GM19468 (cell line): ENCODE results near the gene APBA1.

Experiments used
- ATAC-seq: cut with Tn5 transposase; IDR thresholded peaks from one replicate; pipeline ENCODE4 v1.9.1; 2021; ENCODE audit warnings: mild to moderate bottlenecking, moderate library complexity, moderate number of reproducible peaks; ENCODE audit not compliant: unreplicated experiment; ENCODE audit errors: extremely low read depth

Gene APBA1

GRCh38 chr9:69671879-69672595 lies at the start of gene APBA1:
Gene APBA1 (minus strand): TSS chr9:69672371.
- ATAC-seq = no peak

GRCh38 chr9:69719983-69720382 lies 47.8 kb upstream of the APBA1 start:
- no peak for ATAC-seq

- no peak for ATAC-seq
Observed at GRCh38 chr9:69719367-69719766, 47.2 kb upstream of the APBA1 start.

GRCh38 chr9:69718218-69718617 lies 46.0 kb upstream of the APBA1 start:
- no peak for ATAC-seq

- ATAC-seq = no peak
Observed at GRCh38 chr9:69715825-69716224, 43.7 kb upstream of the APBA1 start.

DNA sequence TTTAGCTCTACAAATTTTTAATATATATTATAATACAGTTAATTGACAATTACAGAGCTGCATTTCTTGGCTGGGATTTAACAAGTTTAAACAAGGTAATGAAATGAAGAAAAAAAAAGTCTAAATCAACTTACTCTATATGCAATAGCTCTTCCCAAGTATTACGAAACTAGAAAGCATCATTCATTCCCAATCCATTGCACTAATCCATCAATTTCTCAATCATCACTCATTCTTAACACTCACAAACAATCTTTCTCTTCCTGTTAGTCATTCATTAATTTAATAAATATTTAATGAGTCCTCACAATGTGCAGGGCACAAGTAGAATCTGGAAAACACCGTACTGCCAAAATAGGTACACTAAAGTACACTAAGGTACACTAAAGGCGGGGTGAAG lies 42.9 kb upstream of the APBA1 start:
- no peak for ATAC-seq

DNA sequence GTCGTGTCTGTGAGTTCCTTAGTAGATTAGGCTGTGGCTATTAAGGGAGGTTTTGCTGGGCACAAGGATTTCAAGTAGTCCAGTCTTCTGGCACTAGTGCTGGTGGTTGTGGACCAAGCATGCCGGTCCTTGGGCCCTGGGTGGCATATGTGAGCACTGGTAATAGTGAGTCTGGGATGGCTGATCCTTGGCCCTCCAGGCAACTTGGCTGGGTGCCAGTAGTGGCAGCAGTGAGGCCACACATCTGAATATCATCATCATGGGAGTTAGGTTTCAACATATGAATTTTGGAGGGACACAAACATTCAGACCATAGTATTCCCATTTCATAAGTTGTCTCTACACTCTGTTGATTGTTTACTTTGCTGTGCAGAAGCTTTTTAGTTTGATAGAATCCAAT lies 25.3 kb upstream of the APBA1 start:
- ATAC-seq = no peak

- ATAC-seq = no peak
Observed at GRCh38 chr9:69696802-69697201, 24.6 kb upstream of the APBA1 start.

DNA sequence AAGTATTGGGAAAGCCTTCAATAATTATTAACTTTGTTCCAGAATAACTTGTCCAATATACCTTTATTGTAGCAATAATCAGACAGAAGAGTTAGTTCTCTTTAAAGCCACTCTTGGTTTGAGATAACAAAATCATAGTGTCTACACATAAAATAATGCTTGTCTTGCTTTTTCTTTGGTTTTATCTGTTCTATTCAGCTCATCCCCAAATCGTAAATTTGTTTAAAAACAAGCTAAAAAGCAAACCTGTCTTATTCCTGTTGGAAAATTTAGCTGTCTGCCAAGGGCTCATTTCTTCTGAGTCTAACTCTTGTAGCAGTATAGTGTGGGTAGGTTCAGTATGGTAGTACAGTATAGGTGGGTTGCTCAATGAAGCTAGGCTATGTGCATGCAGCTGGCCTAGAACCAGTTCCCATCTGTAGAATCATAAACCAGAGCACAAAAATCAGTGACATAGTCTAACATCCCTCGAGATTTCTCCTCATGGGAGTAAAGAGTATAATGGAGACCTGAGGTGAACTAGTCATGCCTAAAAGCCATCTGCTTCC lies 17.9 kb upstream of the APBA1 start:
- ATAC-seq = no peak

- no peak for ATAC-seq
Observed at GRCh38 chr9:69683927-69684326, 11.8 kb upstream of the APBA1 start.

DNA sequence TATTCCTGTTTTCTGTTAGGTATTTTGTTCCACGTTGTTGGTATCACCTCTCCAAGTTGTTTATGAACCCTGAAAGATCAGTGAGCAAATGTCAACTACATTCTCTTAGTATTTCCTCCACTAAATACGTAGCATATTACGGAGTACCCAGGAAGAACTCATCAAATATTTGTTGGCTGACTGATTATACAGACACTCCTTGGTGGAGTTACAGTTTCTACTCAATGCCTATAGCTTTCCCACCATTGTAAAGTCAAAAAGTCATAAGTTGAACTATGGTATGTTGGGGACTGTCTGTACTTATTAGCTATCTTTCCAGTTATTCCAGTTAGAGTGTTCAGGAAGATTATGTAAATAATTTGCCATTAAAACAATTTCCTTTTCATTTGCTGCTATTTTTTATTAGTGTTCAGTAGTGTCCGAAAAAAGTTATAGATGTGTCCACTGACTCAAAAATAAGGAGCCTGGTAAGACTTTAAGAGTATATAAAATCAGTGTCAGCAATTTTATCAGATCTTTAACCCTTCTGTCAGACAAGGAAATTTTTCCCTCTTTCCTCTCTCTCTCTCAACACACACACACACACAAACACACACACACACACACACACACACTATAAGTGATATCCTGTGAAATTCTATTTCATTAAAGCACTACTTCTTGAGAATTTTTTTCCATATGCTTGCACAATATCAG lies 6.8 kb upstream of the APBA1 start:
- no peak for ATAC-seq

- no peak for ATAC-seq
Observed at GRCh38 chr9:69677931-69678330, 5.8 kb upstream of the APBA1 start.

GRCh38 chr9:69675563-69675962 lies 3.4 kb upstream of the APBA1 start:
- no peak for ATAC-seq

DNA sequence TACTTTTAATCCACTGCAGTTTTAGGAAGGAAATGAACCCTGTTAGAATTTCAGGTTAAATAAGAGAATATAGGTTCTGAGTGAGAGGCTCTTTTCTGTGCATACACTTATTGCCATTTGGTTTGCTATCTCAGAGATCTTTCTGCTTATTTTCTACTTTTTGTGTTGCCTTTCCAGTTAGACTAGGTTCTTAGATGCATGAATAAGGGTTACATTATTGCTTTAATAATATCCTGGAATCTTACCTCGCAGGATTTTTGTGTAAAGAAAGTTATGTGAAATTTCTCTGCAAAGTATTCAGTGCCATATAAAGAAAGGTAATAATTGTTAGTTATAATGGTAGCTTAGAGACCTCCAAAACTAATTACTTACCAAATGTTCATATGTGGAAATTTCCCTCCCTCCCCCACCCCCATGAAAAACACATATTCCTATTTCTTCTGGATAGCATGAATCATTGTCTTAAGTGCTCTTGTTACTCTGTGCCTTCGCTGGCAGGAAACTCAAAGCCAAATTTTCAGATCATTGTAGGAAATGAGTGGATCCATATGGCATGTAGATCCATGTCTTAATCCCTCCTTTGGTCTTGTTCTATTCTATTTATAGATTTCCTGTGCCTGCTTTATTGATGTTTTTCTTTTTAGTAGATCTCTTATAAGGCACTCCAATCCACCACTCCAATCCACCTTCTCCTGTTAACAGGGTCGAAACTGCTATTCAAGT lies 2.7 kb upstream of the APBA1 start:
- no peak for ATAC-seq

GRCh38 chr9:69674112-69674685 lies 2.0 kb upstream of the APBA1 start:
- no peak for ATAC-seq

GRCh38 chr9:69673311-69673640 lies 1.1 kb upstream of the APBA1 start:
- peak; percentile 2 for ATAC-seq

DNA sequence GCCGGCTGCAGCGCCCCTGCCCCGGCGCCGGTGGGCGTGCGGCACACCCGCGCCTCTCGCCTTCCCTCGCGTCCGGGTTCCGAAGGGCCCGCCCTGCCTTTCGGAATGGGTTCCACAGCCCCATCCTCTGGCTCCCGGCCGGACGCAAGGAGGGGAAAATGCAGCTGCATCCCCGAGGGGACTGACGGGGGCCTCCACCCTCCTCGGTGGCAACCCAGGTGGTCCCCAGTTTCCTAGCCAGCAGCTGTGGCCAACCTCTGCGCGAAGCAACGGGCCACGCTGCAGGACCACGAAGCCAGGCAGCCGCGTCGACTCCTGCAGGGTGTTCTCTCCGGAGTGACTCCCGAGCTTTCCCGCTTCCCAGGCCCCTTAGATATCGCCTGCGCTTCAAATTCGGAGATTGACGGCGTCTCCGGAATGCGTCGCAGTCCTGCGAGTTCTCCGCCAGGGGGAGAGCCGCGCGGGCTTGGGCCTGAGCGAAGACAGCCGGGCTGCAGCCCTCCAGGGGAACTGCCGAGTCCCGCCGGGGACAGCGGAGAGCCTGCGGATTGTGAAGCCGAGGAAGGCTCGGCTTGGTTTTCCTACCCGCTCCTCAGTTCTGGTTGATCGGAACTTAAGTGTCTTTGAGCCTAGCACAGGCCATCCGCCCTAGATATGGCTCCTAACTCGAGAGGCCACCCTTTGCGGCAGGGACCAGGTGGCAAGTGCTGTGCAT lies 582 bp upstream of the APBA1 start:
- peak; percentile 88 for ATAC-seq

GRCh38 chr9:69671311-69671878 lies 776 bp downstream of the APBA1 start:
- ATAC-seq = no peak

DNA sequence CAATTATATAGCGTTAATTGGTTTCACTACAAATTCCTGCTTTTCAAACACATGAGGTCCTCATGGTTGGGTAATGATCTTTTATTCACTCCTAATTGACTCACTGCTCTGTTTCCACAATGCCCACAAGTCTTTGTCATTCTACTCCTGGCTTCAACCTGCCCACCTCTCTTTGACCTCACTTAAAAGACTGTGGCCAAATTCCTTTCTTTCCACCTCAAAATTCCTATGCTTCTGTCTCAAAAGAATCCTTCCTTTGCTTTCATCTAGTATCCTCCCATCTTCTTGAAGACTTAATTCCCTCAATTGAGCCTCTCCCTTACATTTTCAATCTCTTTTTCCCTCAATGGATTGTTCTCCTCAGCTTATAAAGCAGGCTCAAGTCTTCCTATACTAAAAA lies 4.9 kb downstream of the APBA1 start:
- ATAC-seq = no peak

DNA sequence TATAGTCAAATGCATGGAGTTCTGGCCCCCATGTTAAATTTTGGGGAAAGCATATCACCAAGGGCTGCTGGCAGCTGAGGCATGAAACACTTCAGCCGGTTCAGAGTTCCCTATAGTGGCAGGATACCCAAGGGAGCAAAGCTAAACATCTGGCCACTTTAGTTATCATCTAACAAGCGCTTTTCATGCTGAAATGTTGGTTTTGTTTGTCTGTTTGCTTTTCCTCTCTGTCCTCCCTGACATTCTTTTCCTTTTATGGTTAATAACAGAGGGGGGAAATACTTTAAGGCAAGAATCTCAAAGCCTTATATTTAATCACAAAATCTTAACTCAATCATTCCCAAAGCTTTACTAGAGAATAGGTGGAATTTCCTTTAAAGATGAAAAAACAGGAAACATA lies 11.9 kb downstream of the APBA1 start:
- ATAC-seq = no peak
